ENCODE measurements around the gene RING1.

RING1 gene

DNA sequence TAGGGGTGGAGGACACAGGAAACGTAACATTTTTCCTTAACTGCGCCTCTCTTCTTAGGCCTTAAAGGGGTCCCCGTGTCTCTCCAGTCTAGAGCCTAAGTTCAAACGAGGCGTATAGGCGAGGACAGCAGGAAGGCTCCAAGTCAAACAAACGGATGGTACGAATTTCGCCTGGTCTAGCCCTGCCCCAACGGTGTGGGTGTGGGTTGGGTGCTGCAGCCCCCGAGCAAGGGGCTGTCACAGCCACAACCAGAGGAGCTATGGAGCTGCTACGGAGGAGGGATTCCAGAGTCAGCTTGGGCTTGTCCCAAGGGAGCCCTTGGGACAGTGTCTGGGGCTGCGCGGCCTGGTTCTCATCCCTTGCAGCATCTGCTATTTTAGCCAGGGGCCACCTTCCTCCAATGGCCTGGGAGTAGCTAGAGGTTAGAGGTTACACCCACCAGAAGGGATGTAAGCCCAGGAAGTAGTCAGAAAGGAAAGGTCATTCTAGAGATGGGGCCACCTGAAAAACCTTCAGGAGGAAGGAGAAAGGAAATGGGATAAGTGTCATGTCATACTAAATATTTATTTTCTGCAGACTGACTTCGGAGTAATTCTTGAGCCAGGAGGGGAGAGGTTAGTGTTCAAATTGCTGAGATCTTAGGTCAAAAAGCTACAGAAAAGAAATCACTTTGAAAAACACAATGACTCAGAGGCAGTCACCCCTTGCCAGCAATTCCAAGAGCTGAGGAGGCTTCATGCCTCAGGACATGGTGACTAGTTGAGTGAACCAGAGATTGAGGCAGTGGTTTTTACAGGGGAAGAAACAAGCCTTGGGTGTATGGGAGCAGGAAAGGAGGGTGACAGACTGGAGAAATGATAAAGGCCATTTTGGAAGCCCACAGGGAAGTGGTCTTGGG is 41.7 kb downstream of the RING1 start:
- DNase-seq = peak; percentile 45

DNA sequence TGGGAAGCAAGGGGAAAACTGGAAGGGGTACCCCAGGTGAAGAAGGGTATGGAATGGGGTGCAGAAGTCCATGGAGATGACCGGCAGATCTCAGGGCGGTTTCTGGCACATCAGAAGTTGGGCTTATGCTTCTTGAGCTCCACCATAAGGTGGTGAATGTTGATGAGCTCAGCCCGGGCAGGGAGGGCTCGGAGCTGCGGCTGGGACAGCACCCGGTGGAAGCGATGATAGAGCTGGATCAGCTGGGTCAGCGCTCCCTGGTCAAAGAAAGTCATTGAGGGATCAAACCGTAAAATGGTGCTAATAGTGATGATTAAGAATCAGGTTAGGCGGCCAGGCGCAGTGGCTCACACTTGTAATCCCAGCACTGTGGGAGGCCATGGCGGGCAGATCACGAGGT is 42.4 kb downstream of the RING1 start:
- DNase-seq = no peak

DNA sequence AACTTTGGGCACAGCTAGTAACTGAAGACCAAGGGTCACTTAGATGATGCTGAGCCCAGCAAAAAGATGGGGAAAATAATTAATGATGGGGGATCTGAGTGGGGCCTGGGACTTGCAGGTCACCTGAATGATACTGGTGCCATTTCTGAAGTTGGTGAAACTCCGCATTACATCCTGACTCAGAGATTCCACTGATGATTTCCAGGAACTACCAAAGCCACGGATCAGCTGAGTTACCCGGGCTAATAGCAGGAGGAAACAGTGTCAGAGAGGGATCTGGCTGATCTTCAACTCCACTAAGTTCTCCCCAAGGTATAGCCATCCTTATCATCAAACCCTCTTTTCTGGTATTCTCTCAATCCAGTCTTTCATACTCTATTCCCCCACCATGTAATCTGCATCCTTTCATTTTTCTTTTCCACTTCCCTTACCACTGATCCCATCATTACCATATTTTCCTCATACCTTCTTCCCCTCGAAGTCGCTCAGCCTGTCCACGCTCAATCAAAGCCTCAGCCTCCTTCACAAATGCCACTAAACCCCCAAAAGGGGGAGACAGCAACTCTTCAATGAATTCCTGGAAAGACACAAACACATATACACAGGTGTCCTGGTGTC is 43.2 kb downstream of the RING1 start:
- DNase-seq = peak; percentile 27

DNA sequence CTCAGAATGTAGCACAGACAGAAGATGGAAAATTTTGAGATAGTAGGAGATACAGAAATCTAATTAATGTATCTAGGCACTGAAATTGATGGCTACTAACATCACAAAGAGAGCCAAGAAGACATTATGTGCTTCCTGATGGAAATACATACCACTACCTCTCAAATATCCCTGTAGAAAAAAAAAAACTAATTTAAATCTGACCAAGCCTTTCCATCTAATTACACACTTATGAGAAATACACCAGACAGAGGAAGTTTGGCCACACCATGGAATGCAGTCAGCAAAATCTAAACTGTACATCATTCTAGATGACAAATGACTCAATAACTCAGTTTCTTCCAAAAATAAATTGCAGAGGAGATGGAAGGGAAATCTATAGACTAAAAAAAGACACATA is 44.5 kb downstream of the RING1 start:
- no peak for DNase-seq

DNA sequence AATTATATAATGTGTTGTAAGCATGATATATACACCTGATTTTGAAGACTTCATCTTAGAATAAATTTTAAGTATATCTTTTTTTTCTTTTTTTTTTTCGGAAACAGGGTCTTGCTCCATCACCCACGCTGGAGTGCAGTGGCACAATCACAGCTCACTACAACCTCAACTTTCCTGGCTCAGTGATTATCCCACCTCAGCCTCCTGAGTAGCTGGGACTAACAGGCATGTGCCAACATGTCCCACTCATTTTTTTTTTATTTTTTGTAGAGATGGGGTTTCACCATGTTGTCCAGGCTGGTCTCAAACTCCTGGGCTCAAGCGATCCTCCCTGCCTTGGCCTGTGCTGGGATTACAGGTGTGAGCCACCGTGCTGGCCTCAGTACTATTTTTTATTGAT is 46.3 kb downstream of the RING1 start:
- DNase-seq = no peak

DNA sequence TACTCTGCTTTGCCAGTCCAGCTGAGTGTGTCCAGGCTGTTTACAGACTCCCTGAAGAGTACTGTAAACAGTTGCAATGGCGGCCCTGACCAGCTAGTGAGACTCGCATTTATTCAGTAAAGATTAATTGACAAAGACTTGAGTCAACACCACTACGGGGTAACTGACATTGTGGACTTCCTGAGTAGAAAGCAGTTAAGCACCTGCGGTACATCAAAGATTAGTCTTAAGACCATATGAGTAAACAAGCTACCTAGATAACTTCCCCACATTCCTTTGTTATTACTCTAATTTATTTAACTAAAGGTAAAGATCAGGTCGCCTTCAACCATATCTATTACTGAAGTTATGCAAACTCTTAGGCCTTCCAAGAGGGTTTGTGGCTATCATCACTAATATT is 50.7 kb downstream of the RING1 start:
- DNase-seq = no peak
